Activated T-cell treated with anti-CD3 and anti-CD28 coated beads, Interleukin-2, amount 50 U/mL, for 24 hours (primary cell): ENCODE results near the gene RTN4R.

Experiments used
- DNase-seq: peaks from one replicate; pipeline ENCODE4 v3.0.0-alpha.2; 2020
- H3K27ac Mint-ChIP-seq: 2 replicates; pipeline ENCODE4 v1.8.0; 2020; ENCODE audit warnings: mild to moderate bottlenecking, mixed read lengths
- H3K27me3 Mint-ChIP-seq: 2 replicates; pipeline ENCODE4 v1.8.0; 2020; ENCODE audit warnings: mixed read lengths
- H3K36me3 Mint-ChIP-seq: 2 replicates; pipeline ENCODE4 v1.8.0; 2020; ENCODE audit warnings: low read depth, mixed read lengths
- H3K4me1 Mint-ChIP-seq: 2 replicates; pipeline ENCODE4 v1.8.0; 2020; ENCODE audit warnings: low read depth, mixed read lengths
- H3K4me3 Mint-ChIP-seq: 2 replicates; pipeline ENCODE4 v1.8.0; 2020; ENCODE audit warnings: mild to moderate bottlenecking, moderate library complexity, mixed read lengths
- H3K9me3 Mint-ChIP-seq: 2 replicates; pipeline ENCODE4 v1.8.0; 2020; ENCODE audit warnings: mixed read lengths

RTN4R gene

DNA sequence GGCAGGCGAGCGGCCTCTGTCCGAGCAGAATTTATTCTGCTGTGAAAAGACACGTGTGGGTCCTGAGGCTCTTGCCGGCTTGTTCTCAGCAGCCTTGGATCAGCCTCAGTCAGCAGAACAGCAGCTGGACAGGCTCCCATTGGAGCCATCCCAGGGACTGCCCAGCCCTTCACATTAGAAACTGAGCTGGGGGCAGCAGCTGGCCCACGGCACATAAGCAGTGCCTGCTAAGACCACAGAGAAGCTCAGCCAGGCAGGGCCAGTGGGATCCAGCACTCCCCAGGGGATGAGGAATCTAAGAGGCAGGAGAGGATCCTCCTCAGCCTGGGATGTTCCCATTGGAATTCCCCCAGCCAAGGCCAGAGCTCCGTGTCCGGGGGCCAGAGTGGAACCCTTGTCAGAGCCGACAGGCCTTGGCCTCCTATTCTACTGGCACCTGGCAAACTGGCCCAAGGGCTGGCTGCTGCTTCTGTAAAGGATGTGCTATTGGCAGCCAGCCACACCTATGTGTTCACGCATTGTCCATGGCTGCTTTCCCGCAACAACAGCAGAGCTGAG lies 18.2 kb downstream of the RTN4R start:
- H3K36me3 Mint-ChIP-seq: no peaks in the 10 kb centered on the region
- no peaks in the 10 kb centered on the region for H3K9me3 Mint-ChIP-seq
- H3K4me3 Mint-ChIP-seq: no peak overlapping the region
- DNase-seq: no peak
- H3K27me3 Mint-ChIP-seq: no peaks in the 10 kb centered on the region
- no peak overlapping the region for H3K27ac Mint-ChIP-seq
- H3K4me1 Mint-ChIP-seq: peaks cover 17% of the 10 kb centered on the region

DNA sequence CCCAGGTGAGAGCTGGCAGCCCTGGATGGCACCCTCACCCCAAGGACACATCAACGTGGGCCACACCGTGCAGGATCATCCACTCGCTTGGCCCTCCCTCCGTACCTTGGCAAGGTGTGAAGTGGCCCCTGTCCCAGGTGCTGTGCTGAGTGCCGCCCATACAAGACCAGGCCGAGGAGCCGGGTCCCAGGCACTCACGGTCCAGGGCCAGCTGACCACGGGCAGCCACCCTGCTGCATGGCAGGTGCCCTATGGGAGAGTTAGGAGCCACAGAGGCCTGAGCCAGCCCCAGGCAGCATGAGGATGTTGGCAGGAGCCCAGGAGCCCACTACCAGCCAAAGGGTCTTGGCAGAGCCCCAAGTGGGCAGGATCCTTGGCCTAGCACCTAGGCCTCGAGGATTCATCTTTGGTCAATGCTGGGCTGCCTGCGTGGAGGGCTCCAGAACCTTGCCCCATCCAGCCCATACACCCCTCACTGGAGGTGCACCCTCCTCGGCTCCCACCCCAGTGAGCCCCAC lies 19.6 kb downstream of the RTN4R start:
- DNase-seq: no peak
- no peaks in the 10 kb centered on the region for H3K27me3 Mint-ChIP-seq

DNA sequence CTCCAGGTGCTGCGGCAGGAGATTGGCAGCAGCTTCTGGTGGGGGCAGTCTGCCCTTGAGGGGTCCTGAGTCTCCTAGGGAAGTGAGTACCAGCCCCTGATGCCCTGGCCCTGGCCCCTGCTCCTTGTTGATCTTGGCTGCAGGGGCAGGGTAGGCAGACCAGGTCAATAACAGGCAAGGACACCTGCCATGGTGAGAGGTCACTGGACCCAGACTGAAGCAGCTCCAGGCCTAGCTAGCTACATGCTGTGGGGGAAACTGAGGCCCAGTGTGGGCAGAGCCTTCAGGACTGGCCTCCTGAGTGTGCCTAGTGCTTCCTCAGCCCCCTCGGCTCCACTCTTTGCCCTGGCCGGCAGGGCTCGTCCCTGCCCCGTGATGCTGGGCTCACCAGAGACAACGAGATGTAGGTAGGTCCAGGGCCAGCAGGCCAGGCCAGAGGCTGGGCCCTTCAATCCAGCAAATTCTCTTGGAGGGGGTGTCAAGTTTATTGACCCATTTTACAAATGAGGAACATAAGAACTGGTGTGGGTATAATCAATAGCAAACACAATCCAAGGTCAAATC lies 20.4 kb downstream of the RTN4R start:
- H3K27ac Mint-ChIP-seq: no peak overlapping the region
- H3K4me3 Mint-ChIP-seq: no peak overlapping the region
- no peaks in the 10 kb centered on the region for H3K9me3 Mint-ChIP-seq
- no peak for DNase-seq
- no peaks in the 10 kb centered on the region for H3K36me3 Mint-ChIP-seq
- H3K4me1 Mint-ChIP-seq: peaks cover 30% of the 10 kb centered on the region
- H3K27me3 Mint-ChIP-seq: no peaks in the 10 kb centered on the region

More for the DNA sequence above, 19.6 kb downstream of the RTN4R start:
- no peak overlapping the region for H3K27ac Mint-ChIP-seq
- peaks cover 22% of the 10 kb centered on the region for H3K4me1 Mint-ChIP-seq
- H3K36me3 Mint-ChIP-seq: no peaks in the 10 kb centered on the region
- no peaks in the 10 kb centered on the region for H3K9me3 Mint-ChIP-seq
- H3K4me3 Mint-ChIP-seq: no peak overlapping the region

DNA sequence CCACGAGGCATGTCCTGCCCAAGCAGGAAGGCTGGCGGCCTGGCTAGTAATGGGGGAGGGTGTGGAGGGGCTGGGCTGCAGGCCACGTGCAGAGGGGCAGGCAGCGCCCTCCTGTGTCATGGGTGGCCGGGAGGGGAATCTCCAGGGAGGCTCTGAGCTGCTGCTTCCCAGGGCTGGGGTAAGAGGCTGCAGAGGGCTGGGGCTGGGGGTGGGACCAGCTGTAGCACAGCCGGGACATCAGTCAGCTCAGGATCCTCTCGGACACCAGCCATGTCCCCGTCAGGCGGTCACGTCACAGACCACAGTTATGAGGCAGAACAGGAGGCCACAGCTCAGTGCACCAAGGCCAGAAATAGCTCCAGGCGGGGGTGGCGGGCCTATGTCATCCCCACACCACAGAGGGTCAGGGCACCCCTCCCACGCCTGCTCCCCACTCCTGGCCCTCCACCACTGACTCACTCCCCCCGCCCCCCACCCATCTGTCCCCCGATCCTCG lies 21.1 kb downstream of the RTN4R start:
- Mint-ChIP-seq H3K27me3 (no peaks in the 10 kb centered on the region), H3K9me3 (no peaks in the 10 kb centered on the region), H3K4me3 (no peak overlapping the region), H3K36me3 (no peaks in the 10 kb centered on the region), H3K4me1 (peaks cover 37% of the 10 kb centered on the region), H3K27ac (no peak overlapping the region)
- DNase-seq: no peak

DNA sequence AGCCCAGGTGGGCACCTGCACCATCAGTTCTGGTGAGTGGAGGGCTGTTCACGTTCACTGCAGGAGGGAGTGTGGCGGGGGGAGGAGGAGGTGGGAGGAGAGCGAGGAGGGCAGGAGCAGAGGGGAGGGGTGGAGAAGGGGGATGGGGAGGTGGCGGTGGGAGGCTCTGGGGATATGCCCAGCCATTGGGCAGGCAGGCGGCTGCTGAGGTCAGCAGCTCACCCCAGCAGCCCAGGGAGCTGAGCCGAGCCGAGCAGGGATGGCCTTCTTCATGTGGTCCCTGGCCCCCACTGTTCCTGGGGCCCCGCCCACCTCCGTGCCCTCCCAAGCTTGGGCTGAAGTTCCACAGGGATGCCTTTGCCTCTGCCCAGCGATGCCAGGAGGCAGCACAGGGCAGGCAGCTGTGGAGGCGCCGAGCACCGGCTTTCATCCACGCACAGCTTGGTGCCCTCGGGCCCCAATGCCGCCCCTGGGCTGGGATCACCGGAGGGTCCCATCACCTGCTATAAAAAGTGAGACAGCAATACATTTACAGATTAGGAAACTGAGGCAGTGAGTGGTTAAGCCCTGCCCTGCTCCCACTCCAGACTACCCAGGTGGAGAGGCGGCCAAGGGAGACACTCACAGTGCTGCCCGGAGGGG lies 21.6 kb downstream of the RTN4R start:
- Mint-ChIP-seq H3K9me3 (no peaks in the 10 kb centered on the region), H3K4me1 (peaks cover 37% of the 10 kb centered on the region), H3K36me3 (no peaks in the 10 kb centered on the region), H3K4me3 (no peak overlapping the region), H3K27ac (no peak overlapping the region), H3K27me3 (no peaks in the 10 kb centered on the region)
- no peak for DNase-seq

DNA sequence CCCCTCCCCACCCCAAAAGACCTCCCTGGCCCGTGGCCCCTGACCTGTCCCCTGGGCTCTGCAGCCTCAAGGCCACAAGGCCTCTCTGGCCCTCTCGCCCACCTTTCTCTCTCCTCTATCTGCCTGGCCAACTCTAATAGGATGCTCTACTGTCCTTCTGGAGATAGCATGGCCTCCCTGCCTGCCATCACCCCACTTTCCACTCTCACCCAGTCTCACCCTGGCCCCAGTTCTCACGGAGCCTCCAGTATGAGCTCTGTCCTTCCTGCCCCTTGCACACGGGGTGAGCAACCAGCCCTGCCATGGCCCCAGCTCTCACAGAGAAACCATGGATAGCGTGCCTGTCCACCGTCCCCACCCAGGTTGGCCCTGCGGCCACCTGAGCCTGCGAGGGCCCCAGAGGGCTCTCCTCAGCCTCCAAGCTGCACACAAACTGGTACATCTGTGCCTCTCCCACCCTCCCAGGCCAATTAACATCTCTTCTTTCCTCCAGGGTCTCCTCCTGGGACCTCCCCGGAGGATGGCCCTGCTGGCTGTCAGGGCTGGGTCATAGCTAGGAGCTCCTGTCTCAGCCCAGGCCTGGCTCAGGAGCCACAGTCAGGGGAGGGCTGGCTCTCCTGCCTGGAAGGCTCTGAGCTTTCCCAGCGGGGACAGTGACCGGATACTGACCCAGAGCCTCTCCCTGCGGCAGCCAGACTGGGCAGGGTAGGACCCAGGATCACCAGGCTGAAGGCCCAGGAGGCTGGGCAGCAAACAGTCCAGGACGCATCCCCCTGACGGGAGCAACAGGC lies 22.3 kb downstream of the RTN4R start:
- Mint-ChIP-seq H3K36me3 (no peaks in the 10 kb centered on the region), H3K27ac (peak overlapping the region; percentile 88), H3K27me3 (no peaks in the 10 kb centered on the region), H3K9me3 (no peaks in the 10 kb centered on the region), H3K4me1 (peaks cover 39% of the 10 kb centered on the region), H3K4me3 (no peak overlapping the region)
- DNase-seq: no peak

DNA sequence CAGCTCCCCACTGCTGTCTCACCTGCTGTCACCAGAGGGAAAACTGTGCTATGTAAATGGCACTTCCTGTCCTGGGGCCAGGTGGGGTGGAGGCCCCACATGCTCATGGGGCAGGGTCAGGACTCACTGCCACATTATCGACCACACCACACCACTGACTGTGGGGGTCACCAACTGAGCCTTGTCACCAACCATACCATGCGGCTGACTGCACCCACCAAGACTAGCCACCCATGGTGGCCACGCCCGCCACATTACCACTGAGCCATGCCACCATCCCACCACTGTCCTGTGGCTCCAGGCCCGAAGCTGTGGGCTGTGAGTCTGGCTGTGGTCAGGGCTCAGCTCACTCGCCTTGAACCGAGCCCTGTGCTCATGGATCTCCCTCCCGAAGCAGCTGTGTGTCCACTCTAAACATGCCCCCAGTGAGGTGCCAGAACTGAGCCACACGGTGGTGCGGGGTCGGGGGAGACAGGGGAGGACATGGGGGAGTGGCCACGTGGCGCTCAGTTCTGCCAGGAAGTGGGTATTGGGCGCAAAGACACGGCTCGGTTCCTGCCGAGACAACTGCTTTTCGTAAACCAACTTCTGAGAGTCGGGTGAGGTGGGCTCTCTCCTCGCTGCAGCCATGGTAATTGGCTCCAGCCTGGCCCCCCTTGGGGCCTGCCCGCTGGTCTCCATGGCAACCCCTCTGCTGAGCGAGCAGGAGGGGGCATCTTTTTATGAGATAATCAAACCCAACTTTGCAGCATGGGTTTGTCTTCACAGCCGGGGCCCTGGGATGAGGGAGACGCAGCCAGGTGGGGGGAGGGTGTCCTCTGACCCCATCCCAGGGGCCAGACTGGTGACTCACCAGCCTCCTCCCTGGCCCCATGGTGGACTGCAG lies 23.2 kb downstream of the RTN4R start:
- peak; percentile 74 for DNase-seq
- H3K27ac Mint-ChIP-seq: peak overlapping the region; percentile 88

DNA sequence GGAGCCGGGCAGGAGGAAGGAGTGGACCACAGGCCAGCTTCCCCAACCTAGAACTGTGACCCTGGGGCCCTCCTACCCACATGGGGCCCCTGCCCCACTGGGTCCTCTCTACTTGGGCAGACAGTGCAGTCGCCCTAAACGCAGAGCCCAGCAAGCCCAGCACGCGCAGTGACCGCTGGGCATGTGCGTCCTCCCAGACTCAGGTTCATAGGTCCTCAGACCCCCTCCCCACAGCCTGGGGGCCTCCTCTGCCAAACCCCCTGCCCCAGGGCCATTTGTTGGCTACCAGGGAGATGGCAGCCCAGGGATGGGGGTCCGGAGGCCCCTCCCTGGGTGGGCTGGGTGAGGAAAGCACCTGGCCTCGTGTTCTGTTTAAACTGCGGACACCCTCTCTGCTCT lies 23.9 kb downstream of the RTN4R start:
- Mint-ChIP-seq H3K4me1 (peaks cover 46% of the 10 kb centered on the region), H3K4me3 (no peak overlapping the region), H3K36me3 (no peaks in the 10 kb centered on the region), H3K27ac (peak overlapping the region; percentile 89), H3K9me3 (no peaks in the 10 kb centered on the region), H3K27me3 (no peaks in the 10 kb centered on the region)
- DNase-seq: peak; percentile 49

More for the DNA sequence above, 23.2 kb downstream of the RTN4R start:
- Mint-ChIP-seq H3K4me1 (peaks cover 40% of the 10 kb centered on the region), H3K36me3 (no peaks in the 10 kb centered on the region), H3K9me3 (no peaks in the 10 kb centered on the region), H3K27me3 (no peaks in the 10 kb centered on the region), H3K4me3 (peak overlapping the region; percentile 16)

DNA sequence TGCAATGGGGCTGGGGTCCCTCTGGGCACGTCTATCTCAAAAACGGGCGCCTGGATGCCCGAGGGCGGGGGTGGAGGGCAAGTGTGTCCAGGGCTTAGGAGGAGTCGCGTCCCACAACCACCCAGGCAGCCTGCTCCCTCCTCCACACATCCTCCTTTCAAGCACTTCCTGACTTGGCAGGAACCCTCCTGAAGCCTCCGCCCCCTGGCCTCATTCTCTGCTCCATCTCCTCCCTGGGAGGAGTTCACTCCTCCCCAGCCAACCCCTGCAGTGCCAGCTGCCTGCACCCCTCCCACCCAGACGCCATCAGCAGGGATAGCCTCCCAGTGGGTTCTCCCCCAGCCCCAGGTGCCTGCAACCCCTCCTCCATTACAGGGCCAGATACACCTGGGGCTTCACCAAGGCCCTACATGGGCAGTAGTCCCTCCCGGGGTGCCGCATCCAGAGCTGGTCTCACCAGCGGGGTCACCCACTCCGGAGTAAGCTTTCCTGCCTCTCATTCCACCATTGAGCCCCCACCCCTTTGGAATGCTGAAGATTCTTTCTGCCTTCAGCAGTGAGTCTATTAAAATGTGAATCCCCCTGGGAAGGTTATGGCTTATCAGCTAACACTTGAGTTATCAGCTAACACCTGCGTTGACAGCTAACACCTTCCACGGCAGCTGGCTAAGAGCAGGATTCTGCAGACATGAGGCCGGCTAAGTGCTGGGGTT lies 24.4 kb downstream of the RTN4R start:
- peak overlapping the region; percentile 89 for H3K27ac Mint-ChIP-seq

DNA sequence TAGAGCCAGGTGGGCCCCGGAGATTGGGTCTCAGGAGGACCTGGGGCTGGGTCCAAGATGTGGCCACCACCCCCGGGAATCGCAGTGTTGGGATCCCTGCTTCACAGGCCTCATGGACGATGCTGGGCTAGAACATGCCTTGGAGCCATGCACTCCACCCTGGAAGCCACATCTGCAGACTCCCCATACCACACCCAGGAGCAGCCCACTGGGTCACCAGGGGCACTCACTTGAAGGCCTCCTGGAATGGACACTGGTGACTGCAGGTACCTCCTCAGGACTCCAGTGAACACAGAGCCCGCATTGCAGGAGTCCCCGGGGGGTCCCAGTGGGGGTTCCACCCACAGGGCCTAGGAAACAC lies 25.0 kb downstream of the RTN4R start:
- no peaks in the 10 kb centered on the region for H3K36me3 Mint-ChIP-seq
- no peak for DNase-seq
- no peaks in the 10 kb centered on the region for H3K9me3 Mint-ChIP-seq
- peak overlapping the region; percentile 89 for H3K27ac Mint-ChIP-seq
- no peaks in the 10 kb centered on the region for H3K27me3 Mint-ChIP-seq
- peak overlapping the region; percentile 47 for H3K4me3 Mint-ChIP-seq
- H3K4me1 Mint-ChIP-seq: peaks cover 47% of the 10 kb centered on the region

More for the DNA sequence above, 24.4 kb downstream of the RTN4R start:
- no peaks in the 10 kb centered on the region for H3K9me3 Mint-ChIP-seq
- H3K4me3 Mint-ChIP-seq: peak overlapping the region; percentile 47
- H3K4me1 Mint-ChIP-seq: peaks cover 46% of the 10 kb centered on the region
- no peaks in the 10 kb centered on the region for H3K27me3 Mint-ChIP-seq
- DNase-seq: peak; percentile 73
- H3K36me3 Mint-ChIP-seq: no peaks in the 10 kb centered on the region

DNA sequence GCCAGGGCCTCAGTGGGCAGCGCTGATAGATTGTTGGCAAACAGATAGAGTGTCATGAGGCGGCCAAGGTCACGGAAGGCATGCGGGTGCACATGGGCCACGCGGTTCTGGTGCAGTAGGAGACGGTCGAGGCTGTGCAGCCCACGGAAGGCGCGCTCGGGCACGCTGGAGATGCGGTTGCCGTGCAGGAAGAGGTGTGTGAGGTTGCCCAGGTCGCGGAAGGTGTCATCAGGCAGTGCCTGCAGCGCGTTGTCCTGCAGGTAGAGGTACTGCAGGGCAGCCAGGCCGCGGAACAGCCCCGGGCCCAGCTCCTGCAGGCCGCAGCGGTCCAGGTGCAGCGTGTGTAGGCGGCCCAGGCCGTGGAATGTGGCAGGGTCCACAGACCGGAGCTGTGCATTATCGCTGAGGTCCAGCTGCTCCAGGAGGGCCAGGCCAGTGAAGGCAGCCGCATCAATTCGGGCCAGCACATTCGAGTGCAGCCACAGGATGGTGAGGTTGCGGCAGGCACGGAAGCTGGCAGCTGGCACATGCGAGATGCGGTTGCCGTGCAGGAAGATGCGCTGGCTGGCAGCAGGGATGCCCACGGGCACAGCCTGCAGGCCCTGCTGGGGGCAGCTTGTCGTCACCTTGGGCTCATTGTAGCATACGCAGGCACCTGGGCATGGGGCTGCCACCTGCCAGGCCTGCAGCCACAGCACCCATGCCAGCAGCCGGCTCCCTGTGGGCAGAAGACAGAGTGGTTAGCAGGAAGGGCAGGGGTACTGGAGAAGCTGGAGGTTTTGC lies 25.5 kb downstream of the RTN4R start:
- no peaks in the 10 kb centered on the region for H3K27me3 Mint-ChIP-seq
- H3K9me3 Mint-ChIP-seq: no peaks in the 10 kb centered on the region
- no peaks in the 10 kb centered on the region for H3K36me3 Mint-ChIP-seq
- peak; percentile 54 for DNase-seq
- H3K27ac Mint-ChIP-seq: peak overlapping the region; percentile 89
- H3K4me3 Mint-ChIP-seq: peak overlapping the region; percentile 47
- H3K4me1 Mint-ChIP-seq: peaks cover 50% of the 10 kb centered on the region

DNA sequence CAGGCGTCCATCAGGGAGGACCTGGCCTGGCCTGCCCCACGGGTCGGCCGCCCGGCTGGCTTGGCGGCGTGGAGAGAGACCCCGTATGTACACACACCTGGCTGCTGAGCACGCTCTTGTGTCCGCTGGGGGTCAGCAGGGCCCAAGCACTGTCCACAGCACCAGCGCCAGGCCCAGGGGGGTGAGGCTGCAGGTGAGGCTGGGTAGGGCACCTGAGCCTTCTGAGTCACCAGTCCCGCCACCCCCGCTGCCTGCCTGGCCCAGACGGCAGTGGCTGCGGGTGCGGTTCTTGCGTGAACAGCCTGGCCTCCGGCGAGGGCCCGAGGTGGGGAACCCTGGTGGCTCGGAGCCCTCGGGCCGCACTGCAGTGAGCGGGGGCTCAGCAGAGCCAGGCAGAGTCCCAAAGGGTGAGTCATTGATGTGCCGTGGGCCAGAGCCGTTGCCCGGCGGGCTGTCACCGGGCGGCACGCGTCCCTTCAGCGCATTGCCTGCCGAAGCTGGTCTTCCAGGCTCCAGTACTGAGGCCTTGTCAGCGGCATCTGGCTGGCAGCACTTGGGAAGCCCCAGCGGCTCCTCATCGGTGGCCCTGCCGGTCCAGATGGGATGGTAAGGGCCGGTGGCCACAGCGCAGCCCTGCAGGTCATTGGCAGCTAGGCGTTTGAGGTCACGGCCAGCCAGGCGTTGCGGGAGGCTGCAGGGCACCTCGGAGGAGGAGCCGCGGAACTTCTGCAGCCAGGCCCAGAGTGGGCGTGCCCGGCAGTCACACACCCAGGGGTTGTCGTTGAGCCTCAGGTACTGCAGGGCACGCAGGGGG lies 26.3 kb downstream of the RTN4R start:
- Mint-ChIP-seq H3K27me3 (no peaks in the 10 kb centered on the region), H3K27ac (no peak overlapping the region), H3K9me3 (no peaks in the 10 kb centered on the region), H3K4me3 (peak overlapping the region; percentile 1), H3K4me1 (peaks cover 51% of the 10 kb centered on the region), H3K36me3 (no peaks in the 10 kb centered on the region)
- no peak for DNase-seq
